GM18868 (cell line): ENCODE measurements around the gene IGF2.

Source experiments
- ATAC-seq: cut with Tn5 transposase; IDR thresholded peaks from one replicate; pipeline ENCODE4 v1.9.1; 2021; ENCODE audit warnings: mild to moderate bottlenecking, moderate library complexity; ENCODE audit not compliant: unreplicated experiment

Gene IGF2

GRCh38 chr11:2154195-2154585, 15.0 kb upstream of the IGF2 start:
- no peak for ATAC-seq

- no peak for ATAC-seq
Measured at GRCh38 chr11:2153581-2154194, 14.5 kb upstream of the IGF2 start.

- no peak for ATAC-seq
Measured at GRCh38 chr11:2151500-2152257, 12.5 kb upstream of the IGF2 start.

GRCh38 chr11:2149864-2150847, 11.0 kb upstream of the IGF2 start:
- ATAC-seq: no peak

- ATAC-seq: no peak
Measured at GRCh38 chr11:2149460-2149859, 10.3 kb upstream of the IGF2 start.

GRCh38 chr11:2148595-2148994, 9.4 kb upstream of the IGF2 start:
- ATAC-seq: no peak

- no peak for ATAC-seq
Measured at GRCh38 chr11:2147391-2147790, 8.2 kb upstream of the IGF2 start.

- ATAC-seq: no peak
Measured at GRCh38 chr11:2146051-2146450, 6.9 kb upstream of the IGF2 start.

GRCh38 chr11:2144544-2145248, 5.5 kb upstream of the IGF2 start:
- ATAC-seq: no peak

GRCh38 chr11:2143799-2144543, 4.8 kb upstream of the IGF2 start:
- no peak for ATAC-seq

- no peak for ATAC-seq
Measured at GRCh38 chr11:2143477-2143798, 4.2 kb upstream of the IGF2 start.

GRCh38 chr11:2142762-2143202, 3.6 kb upstream of the IGF2 start:
- no peak for ATAC-seq

- no peak for ATAC-seq
Measured at GRCh38 chr11:2142300-2142759, 3.1 kb upstream of the IGF2 start.

- no peak for ATAC-seq
Measured at GRCh38 chr11:2140411-2141400, 1.5 kb upstream of the IGF2 start.

- ATAC-seq: no peak
Measured at GRCh38 chr11:2139621-2140337, 590 bp upstream of the IGF2 start.

- no peak for ATAC-seq
Measured at GRCh38 chr11:2138431-2139122, 612 bp downstream of the IGF2 start.

GRCh38 chr11:2138068-2138430, 1.1 kb downstream of the IGF2 start:
- no peak for ATAC-seq
